ENCODE results near the gene FGF13.

- TF ChIP-seq YY1 (IDR thresholded peaks at IDR 0.05; ENCODE audit: insufficient read depth, insufficient read length) = no peak
- no peak for TF ChIP-seq SUZ12 (IDR thresholded peaks at IDR 0.05; ENCODE audit: extremely low read depth, insufficient read depth, insufficient read length)
These were observed 60.0 kb downstream of the FGF13 start for GRCh38 chrX:138651494-138651893.
